GM12865 (cell line): ENCODE data around the gene RFC3.

Experiments
- DNase-seq: peaks from one replicate; pipeline ENCODE4 v3.0.0; 2010; ENCODE audit warnings: low read depth
- H3K4me3 ChIP-seq: 2 replicates; pipeline ENCODE4 v1.5.1; 2011; ENCODE audit warnings: mild to moderate bottlenecking, low read depth, low read length, control low read depth
- CTCF ChIP-seq: IDR thresholded peaks from 2 replicates; pipeline ENCODE4 v1.5.1; 2011; ENCODE audit warnings: low read length, control low read depth, low read depth, inconsistent platforms; ENCODE audit not compliant: insufficient read depth; ENCODE audit errors: missing control alignments

The RFC3 gene

GRCh38 chr13:33784738-33785137, 33.2 kb upstream of the RFC3 start:
- TF ChIP-seq CTCF: no peak
- DNase-seq: no peak
- H3K4me3 ChIP-seq: no peak overlapping the region

GRCh38 chr13:33785384-33785783, 32.6 kb upstream of the RFC3 start:
- no peak for DNase-seq
- H3K4me3 ChIP-seq: no peak overlapping the region
- no peak for TF ChIP-seq CTCF

- DNase-seq: peak; percentile 30
- peak overlapping the region; percentile 7 for H3K4me3 ChIP-seq
- no peak for TF ChIP-seq CTCF
Measured at GRCh38 chr13:33787051-33787591, 30.8 kb upstream of the RFC3 start.

- no peak overlapping the region for H3K4me3 ChIP-seq
- TF ChIP-seq CTCF: no peak
- DNase-seq: no peak
Measured at GRCh38 chr13:33789066-33789606, 28.8 kb upstream of the RFC3 start.

- no peak for TF ChIP-seq CTCF
- DNase-seq: no peak
- no peak overlapping the region for H3K4me3 ChIP-seq
Measured at GRCh38 chr13:33789739-33790138, 28.2 kb upstream of the RFC3 start.

- no peak for DNase-seq
- H3K4me3 ChIP-seq: no peak overlapping the region
- no peak for TF ChIP-seq CTCF
Measured at GRCh38 chr13:33793726-33794125, 24.2 kb upstream of the RFC3 start.

GRCh38 chr13:33794576-33794975, 23.4 kb upstream of the RFC3 start:
- H3K4me3 ChIP-seq: no peak overlapping the region
- no peak for TF ChIP-seq CTCF
- no peak for DNase-seq
